Measurements from ENCODE around the gene DDC.

Gene DDC, protein sequence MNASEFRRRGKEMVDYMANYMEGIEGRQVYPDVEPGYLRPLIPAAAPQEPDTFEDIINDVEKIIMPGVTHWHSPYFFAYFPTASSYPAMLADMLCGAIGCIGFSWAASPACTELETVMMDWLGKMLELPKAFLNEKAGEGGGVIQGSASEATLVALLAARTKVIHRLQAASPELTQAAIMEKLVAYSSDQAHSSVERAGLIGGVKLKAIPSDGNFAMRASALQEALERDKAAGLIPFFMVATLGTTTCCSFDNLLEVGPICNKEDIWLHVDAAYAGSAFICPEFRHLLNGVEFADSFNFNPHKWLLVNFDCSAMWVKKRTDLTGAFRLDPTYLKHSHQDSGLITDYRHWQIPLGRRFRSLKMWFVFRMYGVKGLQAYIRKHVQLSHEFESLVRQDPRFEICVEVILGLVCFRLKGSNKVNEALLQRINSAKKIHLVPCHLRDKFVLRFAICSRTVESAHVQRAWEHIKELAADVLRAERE

DNA sequence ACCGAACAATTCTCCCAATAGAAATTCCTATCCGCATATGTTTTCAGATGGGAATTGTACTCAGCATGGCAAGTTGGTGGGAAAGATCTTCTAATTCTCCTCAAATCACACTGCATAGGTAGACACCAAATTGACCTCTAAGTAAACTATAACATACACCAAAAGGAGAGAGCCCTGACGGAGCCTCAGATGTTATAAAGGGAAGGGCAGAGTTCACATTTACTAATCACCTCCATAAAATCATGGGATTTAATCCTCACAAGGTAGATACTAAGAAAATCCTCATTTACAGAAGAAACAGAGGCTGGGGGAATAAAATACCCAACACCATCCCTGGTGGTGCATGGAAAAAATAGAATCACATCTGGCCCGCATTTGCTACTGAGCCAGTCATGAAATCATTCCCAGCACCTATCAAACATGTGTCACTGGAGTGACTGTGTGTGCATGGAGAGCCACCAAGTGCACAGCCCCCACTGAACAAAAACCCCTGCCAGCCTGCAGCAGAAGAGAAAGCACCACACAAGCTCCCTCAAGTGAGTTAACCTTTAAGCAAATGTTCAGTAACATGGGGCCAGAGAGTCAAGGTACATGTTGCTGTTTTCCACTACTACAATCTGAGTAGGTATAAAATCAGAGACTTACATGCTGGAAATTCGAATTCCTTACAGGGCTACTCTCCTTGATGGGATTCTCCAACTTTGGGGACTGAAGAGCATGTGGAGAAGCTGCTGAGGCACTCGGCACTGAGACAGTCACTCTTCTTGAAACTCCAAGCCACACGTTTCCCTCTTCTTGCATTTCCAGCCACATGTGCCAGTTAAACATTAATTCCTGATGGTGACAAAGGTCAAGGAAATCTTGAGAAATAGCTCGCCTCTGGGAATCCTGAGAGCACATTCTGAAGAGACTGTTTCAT lies at the start of gene DDC:
Gene DDC, minus strand, starts transcription at position 766 of the 919 bp plus-strand sequence. CDS start 21,320 bp downstream, outside the sequence.
- no peak within 1 kb of the TSS for H3K4me3 ChIP-seq (ENCODE audit: low read depth, low read length)

DNA sequence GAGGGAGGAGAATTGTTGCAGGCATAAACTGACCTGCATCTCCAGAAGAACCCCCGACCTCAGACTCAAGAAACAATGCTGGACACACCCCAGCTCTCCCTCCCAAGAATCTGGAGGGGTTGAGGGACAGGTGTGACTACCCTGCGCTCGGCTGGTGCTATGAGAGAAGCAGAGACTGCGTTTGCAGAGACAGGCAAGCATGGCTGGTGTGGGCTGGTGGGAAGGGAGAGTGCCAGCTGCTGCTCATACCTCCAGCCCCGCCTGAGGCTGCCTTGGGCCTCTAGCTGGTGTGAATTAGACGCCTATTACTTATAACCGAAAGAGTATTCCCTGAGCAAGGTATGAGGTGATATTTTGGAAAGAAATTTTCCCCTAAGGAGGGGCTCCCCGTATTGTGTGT lies 48.3 kb upstream of the DDC start:
- H3K4me3 ChIP-seq (ENCODE audit: low read depth, low read length) = no peak overlapping the region
- TF ChIP-seq, protein P1, sequence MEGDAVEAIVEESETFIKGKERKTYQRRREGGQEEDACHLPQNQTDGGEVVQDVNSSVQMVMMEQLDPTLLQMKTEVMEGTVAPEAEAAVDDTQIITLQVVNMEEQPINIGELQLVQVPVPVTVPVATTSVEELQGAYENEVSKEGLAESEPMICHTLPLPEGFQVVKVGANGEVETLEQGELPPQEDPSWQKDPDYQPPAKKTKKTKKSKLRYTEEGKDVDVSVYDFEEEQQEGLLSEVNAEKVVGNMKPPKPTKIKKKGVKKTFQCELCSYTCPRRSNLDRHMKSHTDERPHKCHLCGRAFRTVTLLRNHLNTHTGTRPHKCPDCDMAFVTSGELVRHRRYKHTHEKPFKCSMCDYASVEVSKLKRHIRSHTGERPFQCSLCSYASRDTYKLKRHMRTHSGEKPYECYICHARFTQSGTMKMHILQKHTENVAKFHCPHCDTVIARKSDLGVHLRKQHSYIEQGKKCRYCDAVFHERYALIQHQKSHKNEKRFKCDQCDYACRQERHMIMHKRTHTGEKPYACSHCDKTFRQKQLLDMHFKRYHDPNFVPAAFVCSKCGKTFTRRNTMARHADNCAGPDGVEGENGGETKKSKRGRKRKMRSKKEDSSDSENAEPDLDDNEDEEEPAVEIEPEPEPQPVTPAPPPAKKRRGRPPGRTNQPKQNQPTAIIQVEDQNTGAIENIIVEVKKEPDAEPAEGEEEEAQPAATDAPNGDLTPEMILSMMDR (IDR thresholded peaks at IDR 0.05; ENCODE audit: borderline replicate concordance, insufficient read depth, low read depth, low read length) = no peak

More for the DNA sequence above, at the start of gene DDC:
- TF ChIP-seq, protein P1 (IDR thresholded peaks at IDR 0.05; ENCODE audit: borderline replicate concordance, insufficient read depth, low read depth, low read length) = no peak

DNA sequence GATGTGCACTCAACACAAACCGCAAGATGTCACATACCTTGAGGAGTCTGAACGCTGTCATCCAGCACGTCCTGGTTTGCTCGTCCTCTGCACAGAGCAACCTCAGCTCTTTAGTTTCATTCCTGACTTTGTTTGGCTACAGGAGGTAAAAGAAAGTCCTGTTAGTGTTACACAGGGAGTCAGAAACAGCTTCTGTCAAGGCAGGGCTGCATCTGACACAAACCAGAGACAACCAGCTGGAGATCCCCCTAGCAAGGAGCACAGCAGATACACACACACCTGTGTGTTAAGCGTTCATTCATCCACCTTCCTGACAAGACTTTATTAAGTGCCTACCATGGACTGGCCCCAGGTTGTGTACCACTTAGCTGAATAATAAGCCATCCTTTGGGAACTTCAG lies 47.5 kb upstream of the DDC start:
- H3K4me3 ChIP-seq (ENCODE audit: low read depth, low read length) = no peak overlapping the region
- TF ChIP-seq, protein P1 (IDR thresholded peaks at IDR 0.05; ENCODE audit: borderline replicate concordance, insufficient read depth, low read depth, low read length) = no peak

DNA sequence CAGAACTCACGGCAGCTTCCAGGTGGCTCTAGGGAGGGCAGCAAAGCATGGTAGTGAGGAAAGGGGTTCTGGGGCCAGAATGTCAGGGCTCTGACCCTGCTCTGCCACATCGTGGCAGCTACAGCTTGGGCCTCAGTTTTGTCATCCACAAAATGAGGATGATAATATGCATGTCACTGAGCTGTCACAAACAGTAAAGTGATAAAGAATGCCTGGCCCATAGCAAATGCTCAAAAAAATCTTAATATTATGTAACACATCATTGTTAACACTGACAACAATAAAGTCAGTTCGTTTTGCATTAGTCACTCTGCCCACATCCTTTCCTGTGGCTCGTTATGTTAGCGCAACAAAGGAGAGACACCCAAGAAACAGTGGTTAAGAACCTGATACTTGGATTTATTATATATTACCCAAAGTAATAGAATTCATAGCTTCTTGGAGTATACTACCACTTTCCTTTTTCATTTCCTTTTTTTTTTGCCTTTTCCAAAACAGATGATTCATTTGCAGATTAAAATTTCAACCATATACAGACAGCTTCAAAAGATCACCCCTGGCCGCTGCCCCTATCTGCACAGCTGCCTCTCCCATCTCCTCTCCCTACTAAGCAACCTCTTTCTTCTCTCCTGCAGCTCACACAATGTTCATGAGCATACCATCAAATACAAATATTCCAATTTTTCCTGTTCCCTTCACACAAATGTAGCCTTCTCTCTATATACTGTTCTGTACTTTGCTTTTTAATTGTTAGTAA lies 45.5 kb upstream of the DDC start:
- no peak overlapping the region for H3K4me3 ChIP-seq (ENCODE audit: low read depth, low read length)
- TF ChIP-seq, protein P1 (IDR thresholded peaks at IDR 0.05; ENCODE audit: borderline replicate concordance, insufficient read depth, low read depth, low read length) = no peak

DNA sequence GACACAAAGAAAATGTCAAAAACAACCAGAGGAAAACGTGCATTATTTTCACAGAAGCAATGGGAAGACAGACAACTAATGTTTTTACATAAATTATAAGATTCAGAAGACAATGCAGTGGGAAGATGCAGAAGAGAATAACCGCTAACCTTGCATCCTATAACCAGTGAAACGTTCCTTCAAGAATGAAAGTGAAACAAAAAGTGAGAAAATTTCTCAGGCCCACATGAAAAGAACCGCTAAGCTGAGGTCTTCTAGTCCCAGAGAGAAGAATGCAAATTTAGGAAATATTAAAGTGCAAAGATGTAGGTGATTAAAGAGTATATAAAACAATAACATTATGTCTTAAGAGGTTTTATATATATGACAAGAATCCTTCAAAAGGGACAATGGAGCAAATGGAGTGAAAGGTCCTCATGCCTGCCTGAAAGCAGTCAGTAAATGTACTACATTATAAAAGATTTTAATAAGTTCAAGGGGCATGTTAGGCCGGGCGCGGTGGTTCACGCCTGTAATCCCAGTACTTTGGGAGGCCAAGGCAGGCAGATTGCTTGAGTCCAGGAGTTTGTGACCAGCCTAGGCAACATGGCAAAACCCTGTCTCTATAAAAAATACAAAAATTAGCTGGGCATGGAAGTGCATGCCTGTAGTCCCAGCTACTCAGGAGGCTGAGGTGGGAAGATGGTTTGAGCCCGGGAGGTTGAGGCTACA lies 43.1 kb upstream of the DDC start:
- TF ChIP-seq, protein P1 (IDR thresholded peaks at IDR 0.05; ENCODE audit: borderline replicate concordance, insufficient read depth, low read depth, low read length) = no peak
- no peak overlapping the region for H3K4me3 ChIP-seq (ENCODE audit: low read depth, low read length)

DNA sequence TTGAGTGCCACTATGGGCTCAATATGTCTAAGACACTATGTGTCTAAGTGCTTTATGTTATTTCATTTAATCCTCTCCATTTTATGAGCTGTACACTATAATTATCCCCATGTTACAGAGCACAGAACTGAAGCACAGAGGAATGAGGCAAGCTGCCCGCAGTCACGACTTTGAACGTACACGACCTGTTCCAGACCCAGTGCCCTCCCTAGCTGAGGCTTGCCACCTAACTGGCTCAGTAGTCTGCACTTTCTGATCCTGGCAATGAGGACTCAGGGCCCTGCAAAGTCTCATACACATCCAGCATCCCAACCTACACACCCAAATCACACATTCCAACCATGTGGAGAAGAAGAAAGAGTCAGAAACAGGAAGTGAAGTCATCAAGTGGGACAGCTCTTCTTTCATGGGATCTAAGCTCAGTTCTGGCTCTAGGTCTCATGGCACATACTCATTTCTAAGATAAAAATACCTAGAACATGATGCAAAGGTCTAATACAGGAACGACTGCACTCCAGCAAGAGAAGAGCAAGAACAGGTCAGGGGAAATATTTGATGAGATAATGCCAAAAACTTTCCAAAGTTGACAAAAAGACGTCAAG lies 42.4 kb upstream of the DDC start:
- H3K4me3 ChIP-seq (ENCODE audit: low read depth, low read length) = no peak overlapping the region
- TF ChIP-seq, protein P1 (IDR thresholded peaks at IDR 0.05; ENCODE audit: borderline replicate concordance, insufficient read depth, low read depth, low read length) = no peak
